Measurements from ENCODE around the gene FMO5. TPM values are rescaled to one million over a fixed set of nuclear protein-coding genes. Genes with fewer than 3 reads are reported as not detected.

FMO5 gene
- total RNA-seq, 1 donor from 2014 or later = 95.9 TPM

DNA sequence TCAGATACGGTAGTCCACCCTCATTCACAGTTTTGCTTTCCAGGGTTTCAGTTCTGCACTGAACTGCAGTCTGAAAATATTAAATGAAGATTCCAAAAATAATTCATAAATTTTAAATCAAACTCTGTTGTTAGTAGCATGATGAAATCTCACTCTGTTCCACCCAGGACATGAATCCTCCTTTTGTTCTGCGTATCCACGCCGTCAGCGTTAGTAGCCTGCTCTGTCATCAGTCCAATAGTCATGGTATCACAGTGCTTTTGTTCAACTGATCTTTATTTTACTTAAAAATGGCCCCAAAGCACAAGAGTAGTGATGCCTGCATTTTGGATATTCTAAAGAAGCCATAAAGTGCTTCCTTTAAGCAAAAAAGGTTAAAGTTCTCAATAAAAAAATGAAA lies 41.2 kb upstream of the FMO5 start:
- DNase-seq (no peak), ATAC-seq (no peak)
- no peaks in the 10 kb centered on the region for H3K4me1 ChIP-seq
- TF ChIP-seq CTCF (IDR thresholded peaks at IDR 0.05) = no peak
- no peaks in the 10 kb centered on the region for H3K27me3 ChIP-seq
- no peak overlapping the region for H3K4me3 ChIP-seq
- no peak overlapping the region for H3K27ac ChIP-seq
- H3K9me3 ChIP-seq = no peaks in the 10 kb centered on the region
- H3K36me3 ChIP-seq = peaks cover 79% of the 10 kb centered on the region
- intact Hi-C loops (cut with DNase I) = no loop called here

DNA sequence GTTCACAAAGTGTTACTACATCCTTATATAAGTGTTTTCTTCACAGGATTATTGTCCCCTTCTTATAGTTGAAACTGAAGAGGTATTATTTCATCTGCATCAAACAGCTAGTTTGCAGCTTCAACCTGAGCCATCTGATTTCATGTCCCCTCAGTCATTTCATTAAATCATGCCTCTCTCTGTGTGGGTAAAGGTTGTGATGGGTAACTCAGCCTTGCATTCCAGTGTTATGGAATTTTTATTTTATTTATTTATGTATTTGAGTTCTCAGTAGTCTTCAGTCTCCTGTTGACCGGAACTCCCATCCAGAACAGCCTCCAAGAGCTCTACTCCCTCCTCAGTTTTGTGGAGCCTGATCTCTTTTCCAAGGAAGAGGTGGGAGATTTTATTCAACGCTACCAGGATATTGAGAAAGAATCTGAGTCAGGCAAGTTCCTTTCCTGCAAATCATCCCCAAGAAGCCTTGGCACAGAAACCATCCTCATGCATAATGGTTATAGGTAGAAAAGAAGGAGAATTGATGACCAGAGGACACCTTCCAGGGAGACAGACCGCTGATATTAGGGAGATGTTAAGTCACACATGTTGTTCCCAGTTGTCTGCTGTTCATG lies 39.1 kb upstream of the FMO5 start:
- H3K36me3 ChIP-seq = peaks cover 78% of the 10 kb centered on the region

GRCh38 chr1:147260956-147261355 lies 35.8 kb upstream of the FMO5 start:
- H3K27ac ChIP-seq = no peak overlapping the region
- no peak for TF ChIP-seq CTCF (IDR thresholded peaks at IDR 0.05)
- H3K27me3 ChIP-seq = no peaks in the 10 kb centered on the region
- H3K36me3 ChIP-seq = peaks cover 56% of the 10 kb centered on the region
- intact Hi-C loops (cut with DNase I) = no loop called here
- no peak overlapping the region for H3K4me3 ChIP-seq
- DNase-seq (no peak), ATAC-seq (no peak)
- no peaks in the 10 kb centered on the region for H3K9me3 ChIP-seq
- no peaks in the 10 kb centered on the region for H3K4me1 ChIP-seq

More for the DNA sequence above, 39.1 kb upstream of the FMO5 start:
- Histone ChIP-seq H3K9me3 (no peaks in the 10 kb centered on the region), H3K27me3 (no peaks in the 10 kb centered on the region), H3K4me3 (no peak overlapping the region), H3K4me1 (no peaks in the 10 kb centered on the region), H3K27ac (no peak overlapping the region)
- TF ChIP-seq CTCF (IDR thresholded peaks at IDR 0.05) = no peak
- intact Hi-C loops (cut with DNase I) = no loop called here
- ATAC-seq (no peak), DNase-seq (no peak)

DNA sequence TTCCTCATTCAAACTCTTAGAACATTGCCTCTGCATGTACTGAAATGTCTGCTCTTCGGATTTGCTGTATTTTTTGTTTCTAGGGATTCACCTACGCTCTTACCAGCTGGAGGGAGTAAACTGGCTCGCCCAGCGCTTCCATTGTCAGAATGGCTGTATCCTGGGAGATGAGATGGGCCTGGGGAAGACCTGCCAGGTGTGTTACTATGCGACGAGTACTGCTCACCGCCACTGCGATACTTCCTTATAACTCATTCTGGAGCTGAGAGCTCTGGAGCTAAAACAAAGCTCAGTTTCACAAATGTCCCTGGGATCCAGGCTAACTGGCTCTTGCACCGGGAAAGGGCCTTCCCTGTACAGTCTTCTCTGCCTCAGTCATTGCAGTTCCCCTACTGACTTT lies 27.4 kb upstream of the FMO5 start:
- no peak for DNase-seq
- H3K27me3 ChIP-seq = no peaks in the 10 kb centered on the region
- no peak overlapping the region for H3K4me3 ChIP-seq
- no peaks in the 10 kb centered on the region for H3K36me3 ChIP-seq
- ATAC-seq = no peak
- intact Hi-C loops (cut with DNase I) = no loop called here
- H3K27ac ChIP-seq = no peak overlapping the region
- TF ChIP-seq CTCF (IDR thresholded peaks at IDR 0.05) = no peak
- H3K4me1 ChIP-seq = no peaks in the 10 kb centered on the region
- H3K9me3 ChIP-seq = no peaks in the 10 kb centered on the region

- intact Hi-C loops (cut with DNase I) = loop anchor here (10.0 kb wide), 1 partner anchor 73 kb away; the partner anchor contains the start of gene PRKAB2
- H3K4me3 ChIP-seq = no peak overlapping the region
- H3K27me3 ChIP-seq = no peaks in the 10 kb centered on the region
- no peak for TF ChIP-seq CTCF (IDR thresholded peaks at IDR 0.05)
- H3K4me1 ChIP-seq = peaks cover 7% of the 10 kb centered on the region
- no peak for ATAC-seq
- no peaks in the 10 kb centered on the region for H3K9me3 ChIP-seq
- H3K27ac ChIP-seq = no peak overlapping the region
- H3K36me3 ChIP-seq = no peaks in the 10 kb centered on the region
- DNase-seq = no peak
These were observed 22.6 kb upstream of the FMO5 start for GRCh38 chr1:147247656-147248238.

Data from upper lobe of right lung (tissue), 1 donor.